ENCODE data around the gene GPM6B. TPM values are rescaled to one million over a fixed set of nuclear protein-coding genes. Genes with fewer than 3 reads are reported as not detected.

Gene GPM6B
- total RNA-seq, result 1 to 10 TPM; 2.4 to 7.4 (median 5.3) TPM

- DNase-seq, result no peak
- no peaks in the 10 kb centered on the region for H3K36me3 ChIP-seq
- intact Hi-C loops (cut with DNase I), result no loop called here
- no peak for TF ChIP-seq CTCF (IDR thresholded peaks at IDR 0.05)
- no peak for TF ChIP-seq POLR2A (IDR thresholded peaks at IDR 0.05)
- no peaks in the 10 kb centered on the region for H3K4me1 ChIP-seq
- 33 to 45% methylated on average over 7 to 19 of the region's 19 CpGs for WGBS, 2 donors
- H3K4me3 ChIP-seq, result no peak within 1 kb of the TSS
- no peak within 1 kb of the TSS for H3K27ac ChIP-seq
- peaks cover 0 to 3% (median 1%) of the 10 kb centered on the region in 4 donors for H3K27me3 ChIP-seq
- no peaks in the 10 kb centered on the region for H3K9me3 ChIP-seq
Measured at GRCh38 chrX:13816643-13817627, at the start of gene GPM6B. Gene GPM6B (minus strand): TSS chrX:13817093. CDS start chrX:13816904, 189 bp downstream.

GRCh38 chrX:13864264-13864663 is 47.4 kb upstream of the GPM6B start:
- TF ChIP-seq CTCF (IDR thresholded peaks at IDR 0.05) (no peak), POLR2A (IDR thresholded peaks at IDR 0.05) (no peak)
- no peak for DNase-seq
- WGBS, 2 donors, result 47 to 49% methylated on average over 5 to 7 of the region's 7 CpGs
- intact Hi-C loops (cut with DNase I), result no loop called here
- Histone ChIP-seq H3K27ac (no peak overlapping the region), H3K9me3 (no peaks in the 10 kb centered on the region), H3K27me3 (no peaks in the 10 kb centered on the region), H3K4me3 (no peak overlapping the region), H3K36me3 (no peaks in the 10 kb centered on the region), H3K4me1 (no peaks in the 10 kb centered on the region)

- WGBS, 2 donors, result 50 to 53% methylated on average over 2 to 3 of the region's 3 CpGs
- TF ChIP-seq CTCF (IDR thresholded peaks at IDR 0.05) (no peak), POLR2A (IDR thresholded peaks at IDR 0.05) (no peak)
- no peak overlapping the region for H3K27ac ChIP-seq
- no peaks in the 10 kb centered on the region for H3K9me3 ChIP-seq
- no peaks in the 10 kb centered on the region for H3K36me3 ChIP-seq
- no peak overlapping the region for H3K4me3 ChIP-seq
- no peak for DNase-seq
- no peaks in the 10 kb centered on the region for H3K27me3 ChIP-seq
- no peaks in the 10 kb centered on the region for H3K4me1 ChIP-seq
- intact Hi-C loops (cut with DNase I), result no loop called here
Measured at GRCh38 chrX:13863324-13863723, 46.4 kb upstream of the GPM6B start.

GRCh38 chrX:13859724-13860123 is 42.8 kb upstream of the GPM6B start:
- TF ChIP-seq CTCF (IDR thresholded peaks at IDR 0.05) (no peak), POLR2A (IDR thresholded peaks at IDR 0.05) (no peak)
- Histone ChIP-seq H3K36me3 (no peaks in the 10 kb centered on the region), H3K4me3 (no peak overlapping the region), H3K27me3 (no peaks in the 10 kb centered on the region), H3K27ac (no peak overlapping the region), H3K9me3 (no peaks in the 10 kb centered on the region), H3K4me1 (peaks cover 0 to 3% (median 0%) of the 10 kb centered on the region in 3 donors)
- DNase-seq, result no peak
- 29 to 38% methylated on average over 1 of the region's 1 CpG for WGBS, 2 donors
- intact Hi-C loops (cut with DNase I), result no loop called here

- WGBS, 2 donors, result 42 to 71% methylated on average over 2 of the region's 2 CpGs
Measured at GRCh38 chrX:13857804-13858203, 40.9 kb upstream of the GPM6B start.

More at GRCh38 chrX:13857804-13858203, 40.9 kb upstream of the GPM6B start:
- TF ChIP-seq CTCF (IDR thresholded peaks at IDR 0.05) (no peak), POLR2A (IDR thresholded peaks at IDR 0.05) (no peak)
- Histone ChIP-seq H3K4me1 (peaks cover 0 to 3% (median 0%) of the 10 kb centered on the region in 3 donors), H3K4me3 (no peak overlapping the region), H3K36me3 (no peaks in the 10 kb centered on the region), H3K27me3 (no peaks in the 10 kb centered on the region), H3K9me3 (no peaks in the 10 kb centered on the region), H3K27ac (no peak overlapping the region)
- intact Hi-C loops (cut with DNase I), result no loop called here
- no peak for DNase-seq

Measured in esophagus squamous epithelium (tissue), 5 donors.